ENCODE data around the gene PDGFRB. TPM values are rescaled to one million over a fixed set of nuclear protein-coding genes. Genes with fewer than 3 reads are reported as not detected.

PDGFRB gene
- total and polyA plus RNA-seq, 9 of the 15 experiments (the other 6 are each of a cell fraction or from before 2014, with no cell fraction given) = 0.01 to 1.5 (median 0.09) TPM; not detected in 3

GRCh38 chr5:150131978-150132694 lies 23.5 kb downstream of the PDGFRB start:
- intact Hi-C loops (cut with micrococcal nuclease) (loop anchor here (2.0 kb wide), 1 partner anchor 29 kb away; no protein-coding TSS in a partner anchor), in situ Hi-C loops (cut with MboI) (no loop called here)
- H3K27ac ChIP-seq (ENCODE audit: extremely low read depth, low read depth, low read length) = no peak overlapping the region
- H3K79me2 ChIP-seq (ENCODE audit: control insufficient read depth, insufficient read depth, low read length) = no peaks in the 10 kb centered on the region
- H4K20me1 ChIP-seq (replicated peaks; ENCODE audit: control insufficient read depth, insufficient read depth, low read length) = peaks cover 3% of the 10 kb centered on the region; the same call in 1 of the 2 replicates
- H3K9me3 ChIP-seq (replicated peaks; ENCODE audit: control insufficient read depth, insufficient read depth, low read depth, low read length) = no peaks in the 10 kb centered on the region
- H3K4me2 ChIP-seq (ENCODE audit: insufficient read depth, low read length) = no peak overlapping the region
- H3K9me1 ChIP-seq (ENCODE audit: control insufficient read depth, insufficient read depth, low read length) = no peaks in the 10 kb centered on the region
- POLR2A ChIA-PET = no interaction called here
- no peaks in the 10 kb centered on the region for H3K36me3 ChIP-seq (ENCODE audit: control insufficient read depth, insufficient read depth, low read length)
- FAIRE-seq (no peak), DNase-seq (ENCODE audit: extremely low read depth in 1 of 4, low spot score in 3 of 4) (no peak), ATAC-seq (no peak)
- CTCF ChIA-PET (ENCODE audit: low intra/inter-chr PET ratio) = no interaction called here
- no TSS peak for BruUV-seq (replicated peaks)
- H2AFZ ChIP-seq (ENCODE audit: low read depth, low read length) = no peak overlapping the region
- TF ChIP-seq ZNF398 (CRISPR knock-in tag; IDR thresholded peaks at IDR 0.05) = no peak
- 0 out of 2 replicates have a peak, but pooled peaks have one; percentile 20 for TF ChIP-seq ESRRA (IDR thresholded peaks at IDR 0.05; ENCODE audit: borderline replicate concordance, low read depth)
- TF ChIP-seq, protein P1, sequence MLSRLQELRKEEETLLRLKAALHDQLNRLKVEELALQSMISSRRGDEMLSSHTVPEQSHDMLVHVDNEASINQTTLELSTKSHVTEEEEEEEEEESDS (CRISPR knock-in tag; IDR thresholded peaks at IDR 0.05) = no peak
- H3K9ac ChIP-seq (ENCODE audit: insufficient read depth in 1 of 2, low read depth in 2 of 2, low read length in 2 of 2) = no peak overlapping the region
- no peak overlapping the region for H3K4me3 ChIP-seq
- WGBS (ENCODE audit: insufficient coverage, low coverage, missing lambda C conversion rate) = 20% methylated on average over 9 of the region's 12 CpGs
- peaks cover 8 to 11% of the 10 kb centered on the region in 2 experiments; a peak in 4 of 5 replicates for H3K4me1 ChIP-seq (replicated peaks in 1 of 2; ENCODE audit: control insufficient read depth in 2 of 2, insufficient read depth in 2 of 2, low read length in 2 of 2)
- peaks cover 11 to 42% of the 10 kb centered on the region in 2 experiments; a peak in 4 of 5 replicates for H3K27me3 ChIP-seq (ENCODE audit: control insufficient read depth in 2 of 2, insufficient read depth in 2 of 2, low read length in 2 of 2)
